NCI-H128 (cell line): ENCODE results near the gene MLLT1.
A peak's percentile ranks its signal among the peaks of the same experiment; 100 is the strongest.
"Not testable (repeated sequence)": the region's sequence is repeated elsewhere in the genome, so short reads cannot be mapped to it uniquely, and the experiment has no call there.

Experiments used
- DNase-seq: peaks from one replicate; lab custom pipeline; 2025; ENCODE audit not compliant: unreplicated experiment; lab: John Stamatoyannopoulos, UW

The MLLT1 gene

GRCh38 chr19:6279931-6280591, at the start of gene MLLT1:
Gene MLLT1, minus strand, starts transcription at chr19:6279975. Its CDS starts 191 bp downstream, at chr19:6279784.
- DNase-seq = peak; percentile 86

GRCh38 chr19:6326815-6327214, 47.0 kb upstream of the MLLT1 start:
- DNase-seq = no peak

- no peak for DNase-seq
These were observed 45.8 kb upstream of the MLLT1 start for GRCh38 chr19:6325614-6326013.

GRCh38 chr19:6324757-6325156, 45.0 kb upstream of the MLLT1 start:
- DNase-seq = no peak

GRCh38 chr19:6322284-6322683, 42.5 kb upstream of the MLLT1 start:
- no peak for DNase-seq

GRCh38 chr19:6319376-6319775, 39.6 kb upstream of the MLLT1 start:
- DNase-seq = no peak

GRCh38 chr19:6318772-6319171, 39.0 kb upstream of the MLLT1 start:
- DNase-seq = no peak

GRCh38 chr19:6315646-6316045, 35.9 kb upstream of the MLLT1 start:
- not testable (repeated sequence) for DNase-seq

GRCh38 chr19:6313398-6313969, 33.7 kb upstream of the MLLT1 start:
- no peak for DNase-seq

GRCh38 chr19:6312018-6312417, 32.2 kb upstream of the MLLT1 start:
- DNase-seq = no peak

- DNase-seq = no peak
These were observed 18.6 kb upstream of the MLLT1 start for GRCh38 chr19:6298413-6298812.

- DNase-seq = no peak
These were observed 17.4 kb upstream of the MLLT1 start for GRCh38 chr19:6297202-6297601.

GRCh38 chr19:6292006-6292405, 12.2 kb upstream of the MLLT1 start:
- no peak for DNase-seq

- no peak for DNase-seq
These were observed 9.0 kb upstream of the MLLT1 start for GRCh38 chr19:6288737-6289136.

- no peak for DNase-seq
These were observed 7.6 kb upstream of the MLLT1 start for GRCh38 chr19:6287269-6287885.

- DNase-seq = no peak
These were observed 6.9 kb upstream of the MLLT1 start for GRCh38 chr19:6286676-6287075.

- not testable (repeated sequence) for DNase-seq
These were observed 2.6 kb upstream of the MLLT1 start for GRCh38 chr19:6282393-6282792.

GRCh38 chr19:6279620-6279930, 200 bp downstream of the MLLT1 start:
- no peak for DNase-seq

GRCh38 chr19:6278740-6279619, 795 bp downstream of the MLLT1 start:
- no peak for DNase-seq

- DNase-seq = no peak
These were observed 1.7 kb downstream of the MLLT1 start for GRCh38 chr19:6278051-6278450.

- no peak for DNase-seq
These were observed 3.3 kb downstream of the MLLT1 start for GRCh38 chr19:6276447-6276846.
